IMR-90 (cell line): ENCODE measurements around the gene ZNF835. TPM values are rescaled to one million over a fixed set of nuclear protein-coding genes. Genes with fewer than 3 reads are reported as not detected.

Source experiments
- ATAC-seq: fragments of 200-7000 bp; cut with Tn5 transposase; 2 replicates; pipeline ENCODE4 v1.9.1; 2020; ENCODE audit warnings: low read depth, mild to moderate bottlenecking, moderate library complexity
- BruUV-seq: library from RNA; stranded (reverse); fragments of 400-500 nt; replicated peaks from 2 replicates; lab custom pipeline; 2021; lab: Mats Ljungman, UMichigan
- CTCF ChIA-PET: fragments of 300-600 bp; formaldehyde crosslinking; extraction: SDS; loops from one replicate; lab custom pipeline; 2021; ENCODE audit warnings: antibody characterized with exemption; lab: Yijun Ruan, JAX
- POLR2A ChIA-PET: fragments of 300-600 bp; sonication (Branson Sonifier 250); formaldehyde crosslinking; loops from one replicate; lab custom pipeline; 2022; ENCODE audit warnings: antibody characterized with exemption; ENCODE audit not compliant: unreplicated experiment; lab: Charles Lee
- DNase-seq: peaks from one replicate; pipeline ENCODE4 v3.0.0; 2013
- H2AFZ ChIP-seq: replicated peaks from 2 replicates; pipeline ENCODE3; 2013; ENCODE audit warnings: low read length, mild to moderate bottlenecking; ENCODE audit not compliant: poor library complexity
- H2AK5ac ChIP-seq: 2 replicates; pipeline ENCODE4 v1.6.1; 2013; ENCODE audit warnings: low read depth, low read length, inconsistent platforms
- H2AK9ac ChIP-seq: replicated peaks from 2 replicates; pipeline ENCODE3; 2013; ENCODE audit warnings: mild to moderate bottlenecking, low read depth, low read length, moderate library complexity; ENCODE audit not compliant: poor library complexity
- H2BK120ac ChIP-seq: 2 replicates; pipeline ENCODE4 v1.6.1; 2013; ENCODE audit warnings: low read depth, low read length, inconsistent platforms
- H2BK15ac ChIP-seq: 3 replicates; pipeline ENCODE4 v1.6.1; 2013; ENCODE audit warnings: low read depth, low read length, inconsistent platforms
- H2BK20ac ChIP-seq: 2 replicates; pipeline ENCODE4 v1.6.1; 2013; ENCODE audit warnings: low read depth, mild to moderate bottlenecking, inconsistent platforms, low read length, moderate library complexity
- H2BK5ac ChIP-seq: 2 replicates; pipeline ENCODE4 v1.6.1; 2013; ENCODE audit warnings: mild to moderate bottlenecking, low read depth, low read length, inconsistent platforms; ENCODE audit not compliant: poor library complexity, severe bottlenecking
- H3K14ac ChIP-seq: replicated peaks from 2 replicates; pipeline ENCODE4 v1.6.1; 2013; ENCODE audit warnings: low read depth, low read length, inconsistent platforms
- H3K18ac ChIP-seq: 2 replicates; pipeline ENCODE4 v1.6.1; 2013; ENCODE audit warnings: low read depth, low read length, control low read depth
- H3K23ac ChIP-seq: 2 replicates; pipeline ENCODE4 v1.6.1; 2013; ENCODE audit warnings: low read depth, low read length, inconsistent platforms
- H3K27ac ChIP-seq: 2 replicates; pipeline ENCODE4 v1.5.1; 2013; ENCODE audit warnings: mild to moderate bottlenecking, control low read depth, low read length; ENCODE audit not compliant: insufficient read depth
- H3K27me3 ChIP-seq: 2 replicates; pipeline ENCODE4 v1.6.1; 2013; ENCODE audit warnings: low read length; ENCODE audit not compliant: control insufficient read depth, insufficient read depth
- H3K36me3 ChIP-seq: 2 replicates; pipeline ENCODE4 v1.6.1; 2013; ENCODE audit warnings: low read length, mixed read lengths; ENCODE audit not compliant: control insufficient read depth, insufficient read depth
- H3K4ac ChIP-seq: 2 replicates; pipeline ENCODE4 v1.6.1; 2013; ENCODE audit warnings: low read depth, low read length, inconsistent platforms
- H3K4me1 ChIP-seq: 2 replicates; pipeline ENCODE4 v1.6.1; 2013; ENCODE audit warnings: low read length, mixed read lengths; ENCODE audit not compliant: control insufficient read depth, insufficient read depth
- H3K4me2 ChIP-seq: 2 replicates; pipeline ENCODE4 v1.6.1; 2013; ENCODE audit warnings: low read depth, mild to moderate bottlenecking, control low read depth, low read length, moderate library complexity
- H3K4me3 ChIP-seq: 2 replicates; pipeline ENCODE4 v1.5.1; 2013; ENCODE audit warnings: low read depth, mild to moderate bottlenecking, control low read depth, low read length, moderate library complexity; ENCODE audit not compliant: insufficient read depth
- H3K56ac ChIP-seq: 2 replicates; pipeline ENCODE4 v1.6.1; 2013; ENCODE audit warnings: low read length, inconsistent platforms; ENCODE audit not compliant: insufficient read depth; ENCODE audit errors: extremely low read depth
- H3K79me1 ChIP-seq, 2 experiments: 2 replicates each; pipeline ENCODE4 v1.6.1; 2013; ENCODE audit warnings: low read length in 2 of 2, inconsistent platforms in 1 of 2, low read depth in 1 of 2
- H3K9ac ChIP-seq: 2 replicates; pipeline ENCODE4 v1.6.1; 2013; ENCODE audit warnings: low read depth, low read length, control low read depth
- H3K9me1 ChIP-seq: 2 replicates; pipeline ENCODE4 v1.6.1; 2013; ENCODE audit warnings: low read length, inconsistent platforms; ENCODE audit not compliant: insufficient read depth
- H3K9me3 ChIP-seq: 2 replicates; pipeline ENCODE4 v1.6.1; 2013; ENCODE audit warnings: low read length; ENCODE audit not compliant: control insufficient read depth, insufficient read depth
- H4K20me1 ChIP-seq: 2 replicates; pipeline ENCODE4 v1.6.1; 2013; ENCODE audit warnings: low read length, inconsistent platforms; ENCODE audit not compliant: insufficient read depth
- H4K5ac ChIP-seq: 2 replicates; pipeline ENCODE4 v1.6.1; 2013; ENCODE audit warnings: mild to moderate bottlenecking, low read depth, low read length, control low read depth
- H4K8ac ChIP-seq, 2 experiments: 2 replicates each; pipeline ENCODE4 v1.6.1; 2013; ENCODE audit warnings: low read depth in 2 of 2, low read length in 2 of 2, control low read depth in 1 of 2, inconsistent platforms in 1 of 2
- H4K91ac ChIP-seq: 2 replicates; pipeline ENCODE4 v1.6.1; 2013; ENCODE audit warnings: low read depth, low read length, inconsistent platforms; ENCODE audit not compliant: insufficient read depth
- BHLHE40 ChIP-seq: fragments of 150-350 bp; IDR thresholded peaks from 2 replicates; pipeline ENCODE4 v1.6.1; 2016; ENCODE audit warnings: mild to moderate bottlenecking, low read depth, low read length
- CEBPB ChIP-seq: IDR thresholded peaks from 2 replicates; pipeline ENCODE4 v1.6.1; 2012; ENCODE audit warnings: low read depth, low read length, improper control_type of control experiment
- CHD1 ChIP-seq: IDR thresholded peaks from 2 replicates; pipeline ENCODE4 v1.6.1; 2012; ENCODE audit warnings: low read depth, low read length, improper control_type of control experiment
- FOS ChIP-seq: fragments of 150-350 bp; IDR thresholded peaks from 2 replicates; pipeline ENCODE4 v1.6.1; 2016; ENCODE audit warnings: low read depth, low read length
- MAFK ChIP-seq: IDR thresholded peaks from 2 replicates; pipeline ENCODE4 v1.6.1; 2012; ENCODE audit warnings: low read depth, low read length, improper control_type of control experiment
- MAZ ChIP-seq: IDR thresholded peaks from 2 replicates; pipeline ENCODE4 v1.6.1; 2012; ENCODE audit warnings: low read depth, mild to moderate bottlenecking, low read length, improper control_type of control experiment, moderate library complexity, borderline replicate concordance
- MXI1 ChIP-seq: IDR thresholded peaks from 2 replicates; pipeline ENCODE4 v1.6.1; 2012; ENCODE audit warnings: low read depth, mild to moderate bottlenecking, low read length, moderate library complexity, borderline replicate concordance
- NFE2L2 ChIP-seq: fragments of 150-350 bp; IDR thresholded peaks from 2 replicates; pipeline ENCODE4 v1.6.1; 2016; ENCODE audit warnings: low read depth, mild to moderate bottlenecking, low read length
- POLR2A ChIP-seq: IDR thresholded peaks from 2 replicates; pipeline ENCODE4 v1.6.1; 2012; ENCODE audit warnings: mild to moderate bottlenecking, low read depth, low read length
- RAD21 ChIP-seq: IDR thresholded peaks from 2 replicates; pipeline ENCODE4 v1.6.1; 2012; ENCODE audit warnings: low read length, improper control_type of control experiment
- RCOR1 ChIP-seq: IDR thresholded peaks from 2 replicates; pipeline ENCODE4 v1.6.1; 2012; ENCODE audit warnings: mild to moderate bottlenecking, low read length, improper control_type of control experiment; ENCODE audit not compliant: insufficient replicate concordance
- RFX5 ChIP-seq: IDR thresholded peaks from 2 replicates; pipeline ENCODE4 v1.8.0; 2012; ENCODE audit warnings: low read depth, mild to moderate bottlenecking, low read length, moderate library complexity
- SMC3 ChIP-seq: fragments of 150-350 bp; IDR thresholded peaks from 2 replicates; pipeline ENCODE4 v1.6.1; 2016; ENCODE audit warnings: low read depth, mild to moderate bottlenecking, antibody characterized with exemption, low read length, moderate library complexity
- WGBS, 2 experiments: methylation state at CpG; one replicate each; pipeline versions ENCODE4 v1.1.5 to v1.1.7; 2013; ENCODE audit warnings: missing lambda C conversion rate in 2 of 2; ENCODE audit not compliant: insufficient read length in 1 of 2; ENCODE audit errors: extremely low coverage in 2 of 2; 5-methylcytosine and 5-hydroxymethylcytosine counted together
- dilution Hi-C: fragments of 300-500 bp; cut with HindIII; formaldehyde crosslinking; loops from one replicate; pipeline ENCODE4 v1.14.3; 2018; ENCODE audit warnings: low sequenced_read_pairs; ENCODE audit not compliant: unreplicated experiment
- in situ Hi-C: fragments of 300-500 bp; cut with MboI; formaldehyde crosslinking; loops from 3 replicates; pipeline ENCODE4 v1.14.3; 2019; ENCODE audit warnings: low sequenced_read_pairs, inconsistent platforms, mixed read lengths
- intact Hi-C: fragments of 100-400 bp; cut with micrococcal nuclease; formaldehyde crosslinking; loops from 2 replicates; pipeline ENCODE4 v1.10.0; 2022
- polyA plus RNA-seq, 3 experiments: library from polyadenylated mRNA; depleted of rRNA; stranded (reverse); fragments of >200 nt; gene quantifications; 2 replicates each; pipeline ENCODE4 v1.2.3, GENCODE V29; 2012; ENCODE audit warnings: low replicate concordance in 1 of 3
- total RNA-seq: library from RNA; depleted of rRNA; stranded (reverse); fragments of >200 nt; gene quantifications from 2 replicates; pipeline ENCODE4 v1.2.3, GENCODE V29; 2012
- TF ChIP-seq, protein P1 (sequence below): conservative IDR thresholded peaks from 2 replicates; pipeline ENCODE4 v1.5.1; 2012; ENCODE audit warnings: mild to moderate bottlenecking, low read depth, low read length, improper control_type of control experiment
- TF ChIP-seq, protein P2 (sequence below): fragments of 150-350 bp; IDR thresholded peaks from 2 replicates; pipeline ENCODE4 v1.6.1; 2016; ENCODE audit warnings: low read depth, mild to moderate bottlenecking, low read length, moderate library complexity, borderline replicate concordance
- TF ChIP-seq, protein P3 (sequence below): fragments of 150-350 bp; IDR thresholded peaks from 2 replicates; pipeline ENCODE4 v1.6.1; 2017; ENCODE audit warnings: mild to moderate bottlenecking, antibody characterized with exemption, low read length, low read depth

The ZNF835 gene
- total and polyA plus RNA-seq, 2 of the 4 experiments (the other 2 are of a cell fraction) = not detected

DNA sequence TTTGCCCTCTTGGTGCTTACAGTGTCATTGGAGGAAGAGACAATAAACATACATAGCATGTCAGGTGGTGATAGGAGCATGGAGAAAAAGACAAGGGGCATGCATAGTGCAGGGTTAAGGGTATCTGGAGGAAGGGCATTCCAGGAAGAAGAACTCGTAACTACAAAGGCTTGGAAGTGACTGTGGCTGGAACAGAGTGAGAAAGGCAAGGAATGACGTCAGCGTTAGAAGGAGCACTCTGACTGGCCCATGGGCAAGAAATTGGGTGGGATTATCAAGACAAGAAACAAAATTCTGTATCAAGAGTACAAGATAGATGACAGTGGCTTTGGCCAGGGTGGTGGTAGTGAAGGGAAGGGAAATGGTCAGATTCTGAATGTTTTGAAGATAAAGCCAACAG is 17.4 kb downstream of the ZNF835 start:
- no peak overlapping the region for H2AK5ac ChIP-seq
- no peaks in the 10 kb centered on the region for H3K79me1 ChIP-seq
- H2AK9ac ChIP-seq = no peak overlapping the region
- H3K18ac ChIP-seq = no peak overlapping the region
- no peak overlapping the region for H3K4ac ChIP-seq
- H3K9ac ChIP-seq = no peak overlapping the region
- H3K9me1 ChIP-seq = no peaks in the 10 kb centered on the region
- no peak overlapping the region for H2AFZ ChIP-seq
- H3K27me3 ChIP-seq = no peaks in the 10 kb centered on the region
- no peak overlapping the region for H3K4me2 ChIP-seq
- H3K9me3 ChIP-seq = peaks cover 28% of the 10 kb centered on the region
- H3K23ac ChIP-seq = no peak overlapping the region
- H3K56ac ChIP-seq = no peak overlapping the region
- H4K5ac ChIP-seq = no peak overlapping the region
- TF ChIP-seq RCOR1 (no peak), MAZ (no peak), RAD21 (no peak), CEBPB (no peak), NFE2L2 (no peak), MXI1 (no peak), RFX5 (no peak), POLR2A (no peak), FOS (no peak), CHD1 (no peak), BHLHE40 (no peak), SMC3 (no peak), MAFK (no peak)
- TF ChIP-seq, protein P1, sequence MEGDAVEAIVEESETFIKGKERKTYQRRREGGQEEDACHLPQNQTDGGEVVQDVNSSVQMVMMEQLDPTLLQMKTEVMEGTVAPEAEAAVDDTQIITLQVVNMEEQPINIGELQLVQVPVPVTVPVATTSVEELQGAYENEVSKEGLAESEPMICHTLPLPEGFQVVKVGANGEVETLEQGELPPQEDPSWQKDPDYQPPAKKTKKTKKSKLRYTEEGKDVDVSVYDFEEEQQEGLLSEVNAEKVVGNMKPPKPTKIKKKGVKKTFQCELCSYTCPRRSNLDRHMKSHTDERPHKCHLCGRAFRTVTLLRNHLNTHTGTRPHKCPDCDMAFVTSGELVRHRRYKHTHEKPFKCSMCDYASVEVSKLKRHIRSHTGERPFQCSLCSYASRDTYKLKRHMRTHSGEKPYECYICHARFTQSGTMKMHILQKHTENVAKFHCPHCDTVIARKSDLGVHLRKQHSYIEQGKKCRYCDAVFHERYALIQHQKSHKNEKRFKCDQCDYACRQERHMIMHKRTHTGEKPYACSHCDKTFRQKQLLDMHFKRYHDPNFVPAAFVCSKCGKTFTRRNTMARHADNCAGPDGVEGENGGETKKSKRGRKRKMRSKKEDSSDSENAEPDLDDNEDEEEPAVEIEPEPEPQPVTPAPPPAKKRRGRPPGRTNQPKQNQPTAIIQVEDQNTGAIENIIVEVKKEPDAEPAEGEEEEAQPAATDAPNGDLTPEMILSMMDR = no peak
- TF ChIP-seq, protein P2, sequence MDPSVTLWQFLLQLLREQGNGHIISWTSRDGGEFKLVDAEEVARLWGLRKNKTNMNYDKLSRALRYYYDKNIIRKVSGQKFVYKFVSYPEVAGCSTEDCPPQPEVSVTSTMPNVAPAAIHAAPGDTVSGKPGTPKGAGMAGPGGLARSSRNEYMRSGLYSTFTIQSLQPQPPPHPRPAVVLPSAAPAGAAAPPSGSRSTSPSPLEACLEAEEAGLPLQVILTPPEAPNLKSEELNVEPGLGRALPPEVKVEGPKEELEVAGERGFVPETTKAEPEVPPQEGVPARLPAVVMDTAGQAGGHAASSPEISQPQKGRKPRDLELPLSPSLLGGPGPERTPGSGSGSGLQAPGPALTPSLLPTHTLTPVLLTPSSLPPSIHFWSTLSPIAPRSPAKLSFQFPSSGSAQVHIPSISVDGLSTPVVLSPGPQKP = no peak
- TF ChIP-seq, protein P3, sequence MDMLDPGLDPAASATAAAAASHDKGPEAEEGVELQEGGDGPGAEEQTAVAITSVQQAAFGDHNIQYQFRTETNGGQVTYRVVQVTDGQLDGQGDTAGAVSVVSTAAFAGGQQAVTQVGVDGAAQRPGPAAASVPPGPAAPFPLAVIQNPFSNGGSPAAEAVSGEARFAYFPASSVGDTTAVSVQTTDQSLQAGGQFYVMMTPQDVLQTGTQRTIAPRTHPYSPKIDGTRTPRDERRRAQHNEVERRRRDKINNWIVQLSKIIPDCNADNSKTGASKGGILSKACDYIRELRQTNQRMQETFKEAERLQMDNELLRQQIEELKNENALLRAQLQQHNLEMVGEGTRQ = no peak
- H4K91ac ChIP-seq = no peak overlapping the region
- no peaks in the 10 kb centered on the region for H4K20me1 ChIP-seq
- H2BK15ac ChIP-seq = no peak overlapping the region
- H3K27ac ChIP-seq = no peak overlapping the region
- no peak overlapping the region for H4K8ac ChIP-seq
- in situ Hi-C loops = no loop called here
- no peak overlapping the region for H2BK20ac ChIP-seq
- intact Hi-C loops = no loop called here
- POLR2A ChIA-PET = no interaction called here
- H2BK120ac ChIP-seq = no peak overlapping the region
- H3K4me1 ChIP-seq = no peaks in the 10 kb centered on the region
- BruUV-seq = no TSS peak
- ATAC-seq (no peak), DNase-seq (no peak)
- H3K14ac ChIP-seq = no peak overlapping the region
- H3K4me3 ChIP-seq = no peak overlapping the region
- CTCF ChIA-PET = no interaction called here
- 40% methylated on average over 3 of the region's 3 CpGs; no CpG with 5 or more reads in 1 of the 2 experiments for WGBS, 2 experiments
- dilution Hi-C loops = no loop called here
- no peak overlapping the region for H2BK5ac ChIP-seq
- no peaks in the 10 kb centered on the region for H3K36me3 ChIP-seq
